ENCODE data around the gene RTN4IP1.

DNA sequence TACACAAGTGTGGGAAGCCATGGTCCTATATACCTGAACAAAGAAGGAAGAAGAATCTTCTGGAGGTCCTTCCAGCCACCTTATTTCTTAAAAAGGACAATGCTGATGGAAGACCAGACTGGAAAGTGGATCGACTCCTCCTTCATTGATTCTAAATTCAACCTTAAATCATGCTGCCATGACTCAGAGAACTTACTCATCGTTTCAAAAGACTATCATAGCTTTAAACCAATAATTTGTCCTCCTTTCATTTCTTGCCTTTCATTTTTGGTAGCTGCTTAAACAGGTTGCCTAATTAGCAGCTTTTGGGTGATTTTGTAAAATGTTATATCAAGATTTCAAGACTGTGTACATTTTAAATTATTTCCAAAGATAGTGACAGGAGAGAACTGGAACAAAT lies 60.8 kb downstream of the RTN4IP1 start:
- TF ChIP-seq, protein P1, sequence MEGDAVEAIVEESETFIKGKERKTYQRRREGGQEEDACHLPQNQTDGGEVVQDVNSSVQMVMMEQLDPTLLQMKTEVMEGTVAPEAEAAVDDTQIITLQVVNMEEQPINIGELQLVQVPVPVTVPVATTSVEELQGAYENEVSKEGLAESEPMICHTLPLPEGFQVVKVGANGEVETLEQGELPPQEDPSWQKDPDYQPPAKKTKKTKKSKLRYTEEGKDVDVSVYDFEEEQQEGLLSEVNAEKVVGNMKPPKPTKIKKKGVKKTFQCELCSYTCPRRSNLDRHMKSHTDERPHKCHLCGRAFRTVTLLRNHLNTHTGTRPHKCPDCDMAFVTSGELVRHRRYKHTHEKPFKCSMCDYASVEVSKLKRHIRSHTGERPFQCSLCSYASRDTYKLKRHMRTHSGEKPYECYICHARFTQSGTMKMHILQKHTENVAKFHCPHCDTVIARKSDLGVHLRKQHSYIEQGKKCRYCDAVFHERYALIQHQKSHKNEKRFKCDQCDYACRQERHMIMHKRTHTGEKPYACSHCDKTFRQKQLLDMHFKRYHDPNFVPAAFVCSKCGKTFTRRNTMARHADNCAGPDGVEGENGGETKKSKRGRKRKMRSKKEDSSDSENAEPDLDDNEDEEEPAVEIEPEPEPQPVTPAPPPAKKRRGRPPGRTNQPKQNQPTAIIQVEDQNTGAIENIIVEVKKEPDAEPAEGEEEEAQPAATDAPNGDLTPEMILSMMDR (IDR thresholded peaks at IDR 0.05): no peak
- no peak for TF ChIP-seq POLR2A (IDR thresholded peaks at IDR 0.05)
